ENCODE measurements around the gene GABPB2. TPM values are rescaled to one million over a fixed set of nuclear protein-coding genes. Genes with fewer than 3 reads are reported as not detected.
"Not testable (repeated sequence)": the region's sequence is repeated elsewhere in the genome, so short reads cannot be mapped to it uniquely, and the experiment has no call there.

Gene GABPB2
- total RNA-seq, 2 donors from 2014 or later = 5.8 to 11.7 TPM

- Mint-ChIP-seq H3K27me3 (no peaks in the 10 kb centered on the region), H3K9me3 (no peaks in the 10 kb centered on the region), H3K36me3 (ENCODE audit: low read depth) (peaks cover 20% of the 10 kb centered on the region), H3K27ac (peak overlapping the region; percentile 100), H3K4me1 (no peaks in the 10 kb centered on the region), H3K4me3 (peak overlapping the region; percentile 98)
- ATAC-seq (replicated peaks) = no peak
Observed at GRCh38 chr1:151072224-151072623, 1.7 kb downstream of the GABPB2 start.

- ATAC-seq (replicated peaks) = no peak
- Mint-ChIP-seq H3K27ac (no peak overlapping the region), H3K4me1 (no peaks in the 10 kb centered on the region), H3K36me3 (ENCODE audit: low read depth) (no peaks in the 10 kb centered on the region), H3K9me3 (no peaks in the 10 kb centered on the region), H3K4me3 (no peak overlapping the region), H3K27me3 (no peaks in the 10 kb centered on the region)
Observed at GRCh38 chr1:151085953-151086559, 15.5 kb downstream of the GABPB2 start.

- not testable (repeated sequence) for H3K4me3 Mint-ChIP-seq; H3K4me1 Mint-ChIP-seq; H3K27ac Mint-ChIP-seq; H3K36me3 Mint-ChIP-seq (ENCODE audit: low read depth); H3K9me3 Mint-ChIP-seq; H3K27me3 Mint-ChIP-seq; ATAC-seq (replicated peaks)
Observed at GRCh38 chr1:151097426-151097825, 26.9 kb downstream of the GABPB2 start.

GRCh38 chr1:151098126-151098525 is 27.6 kb downstream of the GABPB2 start:
- no peaks in the 10 kb centered on the region for H3K36me3 Mint-ChIP-seq (ENCODE audit: low read depth)
- H3K9me3 Mint-ChIP-seq = no peaks in the 10 kb centered on the region
- no peaks in the 10 kb centered on the region for H3K27me3 Mint-ChIP-seq

GRCh38 chr1:151104630-151105029 is 34.1 kb downstream of the GABPB2 start:
- Mint-ChIP-seq H3K4me3 (no peak overlapping the region), H3K9me3 (no peaks in the 10 kb centered on the region), H3K4me1 (no peaks in the 10 kb centered on the region), H3K27me3 (no peaks in the 10 kb centered on the region), H3K36me3 (ENCODE audit: low read depth) (peaks cover 15% of the 10 kb centered on the region), H3K27ac (no peak overlapping the region)
- no peak for ATAC-seq (replicated peaks)

More at GRCh38 chr1:151098126-151098525, 27.6 kb downstream of the GABPB2 start:
- no peak overlapping the region for H3K4me3 Mint-ChIP-seq
- H3K27ac Mint-ChIP-seq = no peak overlapping the region
- no peak for ATAC-seq (replicated peaks)
- no peaks in the 10 kb centered on the region for H3K4me1 Mint-ChIP-seq

GRCh38 chr1:151106894-151107293 is 36.3 kb downstream of the GABPB2 start:
- Mint-ChIP-seq H3K36me3 (ENCODE audit: low read depth) (peaks cover 15% of the 10 kb centered on the region), H3K27me3 (no peaks in the 10 kb centered on the region), H3K4me1 (no peaks in the 10 kb centered on the region), H3K9me3 (no peaks in the 10 kb centered on the region), H3K27ac (no peak overlapping the region), H3K4me3 (no peak overlapping the region)
- ATAC-seq (replicated peaks) = no peak

- H3K4me3 Mint-ChIP-seq = no peak overlapping the region
- no peaks in the 10 kb centered on the region for H3K27me3 Mint-ChIP-seq
- no peaks in the 10 kb centered on the region for H3K4me1 Mint-ChIP-seq
- peaks cover 15% of the 10 kb centered on the region for H3K36me3 Mint-ChIP-seq (ENCODE audit: low read depth)
- no peak for ATAC-seq (replicated peaks)
- H3K9me3 Mint-ChIP-seq = no peaks in the 10 kb centered on the region
- no peak overlapping the region for H3K27ac Mint-ChIP-seq
Observed at GRCh38 chr1:151108331-151108730, 37.8 kb downstream of the GABPB2 start.

- no peak for ATAC-seq (replicated peaks)
- Mint-ChIP-seq H3K4me3 (no peak overlapping the region), H3K27ac (no peak overlapping the region), H3K36me3 (ENCODE audit: low read depth) (no peaks in the 10 kb centered on the region), H3K9me3 (no peaks in the 10 kb centered on the region), H3K4me1 (no peaks in the 10 kb centered on the region), H3K27me3 (no peaks in the 10 kb centered on the region)
Observed at GRCh38 chr1:151113877-151114276, 43.3 kb downstream of the GABPB2 start.

- Mint-ChIP-seq H3K27ac (peak overlapping the region; percentile 42), H3K36me3 (ENCODE audit: low read depth) (no peaks in the 10 kb centered on the region), H3K27me3 (no peaks in the 10 kb centered on the region), H3K4me1 (peaks cover 14% of the 10 kb centered on the region), H3K9me3 (no peaks in the 10 kb centered on the region), H3K4me3 (no peak overlapping the region)
- no peak for ATAC-seq (replicated peaks)
Observed at GRCh38 chr1:151124763-151125403, 54.3 kb downstream of the GABPB2 start.

- no peak for ATAC-seq (replicated peaks)
- Mint-ChIP-seq H3K27ac (no peak overlapping the region), H3K9me3 (no peaks in the 10 kb centered on the region), H3K4me3 (no peak overlapping the region), H3K27me3 (peaks cover 7% of the 10 kb centered on the region), H3K4me1 (peaks cover 9% of the 10 kb centered on the region), H3K36me3 (ENCODE audit: low read depth) (no peaks in the 10 kb centered on the region)
Observed at GRCh38 chr1:151128800-151129199, 58.2 kb downstream of the GABPB2 start.

GRCh38 chr1:151130987-151131586 is 60.5 kb downstream of the GABPB2 start:
- Mint-ChIP-seq H3K27ac (peak overlapping the region; percentile 7), H3K4me1 (no peaks in the 10 kb centered on the region), H3K36me3 (ENCODE audit: low read depth) (no peaks in the 10 kb centered on the region), H3K9me3 (no peaks in the 10 kb centered on the region), H3K27me3 (peaks cover 7% of the 10 kb centered on the region), H3K4me3 (peak overlapping the region; percentile 70)
- peak; percentile 95 for ATAC-seq (replicated peaks)

GRCh38 chr1:151131701-151132334 is 61.3 kb downstream of the GABPB2 start:
- Mint-ChIP-seq H3K4me3 (peak overlapping the region; percentile 70), H3K36me3 (ENCODE audit: low read depth) (no peaks in the 10 kb centered on the region), H3K9me3 (no peaks in the 10 kb centered on the region), H3K4me1 (no peaks in the 10 kb centered on the region), H3K27me3 (peaks cover 7% of the 10 kb centered on the region), H3K27ac (peak overlapping the region; percentile 7)
- peak; percentile 25 for ATAC-seq (replicated peaks)

GRCh38 chr1:151132335-151133017 is 61.9 kb downstream of the GABPB2 start:
- Mint-ChIP-seq H3K9me3 (no peaks in the 10 kb centered on the region), H3K27me3 (peaks cover 7% of the 10 kb centered on the region), H3K27ac (no peak overlapping the region), H3K36me3 (ENCODE audit: low read depth) (no peaks in the 10 kb centered on the region), H3K4me3 (peak overlapping the region; percentile 70), H3K4me1 (no peaks in the 10 kb centered on the region)
- ATAC-seq (replicated peaks) = no peak

- no peaks in the 10 kb centered on the region for H3K4me1 Mint-ChIP-seq
- no peak overlapping the region for H3K4me3 Mint-ChIP-seq
- ATAC-seq (replicated peaks) = no peak
- H3K9me3 Mint-ChIP-seq = no peaks in the 10 kb centered on the region
- no peak overlapping the region for H3K27ac Mint-ChIP-seq
- peaks cover 7% of the 10 kb centered on the region for H3K27me3 Mint-ChIP-seq
- no peaks in the 10 kb centered on the region for H3K36me3 Mint-ChIP-seq (ENCODE audit: low read depth)
Observed at GRCh38 chr1:151133018-151133806, 62.7 kb downstream of the GABPB2 start.
